Measurements from ENCODE around the gene IMPG2. TPM values are rescaled to one million over a fixed set of nuclear protein-coding genes. Genes with fewer than 3 reads are reported as not detected.

The IMPG2 gene
- total and polyA plus RNA-seq, 2 donors = 0.23 to 0.52 TPM

GRCh38 chr3:101204246-101204645, 116.1 kb downstream of the IMPG2 start:
- H3K36me3 ChIP-seq (ENCODE audit: control insufficient read depth in 2 of 2, insufficient read depth in 2 of 2, low read length in 1 of 2) = no peaks in the 10 kb centered on the region
- no peaks in the 10 kb centered on the region for H3K9me3 ChIP-seq (ENCODE audit: control insufficient read depth in 2 of 2, insufficient read depth in 1 of 2, low read length in 1 of 2)
- H3K4me1 ChIP-seq (ENCODE audit: control insufficient read depth in 2 of 2, insufficient read depth in 2 of 2, low read length in 2 of 2) = no peaks in the 10 kb centered on the region
- no peak overlapping the region for H3K27ac ChIP-seq (ENCODE audit: low read depth in 1 of 2, low read length in 1 of 2)
- 92% methylated on average over 2 of the region's 2 CpGs for WGBS
- no peak overlapping the region for H3K4me3 ChIP-seq (ENCODE audit: low read length in 2 of 2)
- H3K27me3 ChIP-seq (ENCODE audit: control insufficient read depth in 2 of 2, insufficient read depth in 1 of 2, low read length in 1 of 2) = no peaks in the 10 kb centered on the region
- DNase-seq (ENCODE audit: low read depth in 6 of 9, low spot score in 9 of 9) = no peak

GRCh38 chr3:101203411-101203810, 117.0 kb downstream of the IMPG2 start:
- WGBS = 59% methylated on average over 5 of the region's 5 CpGs
- no peaks in the 10 kb centered on the region for H3K4me1 ChIP-seq (ENCODE audit: control insufficient read depth in 2 of 2, insufficient read depth in 2 of 2, low read length in 2 of 2)

GRCh38 chr3:101202640-101203039, 117.7 kb downstream of the IMPG2 start:
- H3K4me3 ChIP-seq (ENCODE audit: low read length in 2 of 2) = no peak overlapping the region
- no peaks in the 10 kb centered on the region for H3K4me1 ChIP-seq (ENCODE audit: control insufficient read depth in 2 of 2, insufficient read depth in 2 of 2, low read length in 2 of 2)
- no peaks in the 10 kb centered on the region for H3K9me3 ChIP-seq (ENCODE audit: control insufficient read depth in 2 of 2, insufficient read depth in 1 of 2, low read length in 1 of 2)
- WGBS = 4% methylated on average over 1 of the region's 1 CpG
- no peaks in the 10 kb centered on the region for H3K36me3 ChIP-seq (ENCODE audit: control insufficient read depth in 2 of 2, insufficient read depth in 2 of 2, low read length in 1 of 2)
- H3K27ac ChIP-seq (ENCODE audit: low read depth in 1 of 2, low read length in 1 of 2) = no peak overlapping the region
- no peaks in the 10 kb centered on the region for H3K27me3 ChIP-seq (ENCODE audit: control insufficient read depth in 2 of 2, insufficient read depth in 1 of 2, low read length in 1 of 2)
- no peak for DNase-seq (ENCODE audit: low read depth in 6 of 9, low spot score in 9 of 9)

More at GRCh38 chr3:101203411-101203810, 117.0 kb downstream of the IMPG2 start:
- Histone ChIP-seq H3K4me3 (ENCODE audit: low read length in 2 of 2) (no peak overlapping the region), H3K27me3 (ENCODE audit: control insufficient read depth in 2 of 2, insufficient read depth in 1 of 2, low read length in 1 of 2) (no peaks in the 10 kb centered on the region), H3K27ac (ENCODE audit: low read depth in 1 of 2, low read length in 1 of 2) (no peak overlapping the region), H3K36me3 (ENCODE audit: control insufficient read depth in 2 of 2, insufficient read depth in 2 of 2, low read length in 1 of 2) (no peaks in the 10 kb centered on the region), H3K9me3 (ENCODE audit: control insufficient read depth in 2 of 2, insufficient read depth in 1 of 2, low read length in 1 of 2) (no peaks in the 10 kb centered on the region)
- no peak for DNase-seq (ENCODE audit: low read depth in 6 of 9, low spot score in 9 of 9)

- H3K27me3 ChIP-seq (ENCODE audit: control insufficient read depth in 2 of 2, insufficient read depth in 1 of 2, low read length in 1 of 2) = no peaks in the 10 kb centered on the region
- no peaks in the 10 kb centered on the region for H3K4me1 ChIP-seq (ENCODE audit: control insufficient read depth in 2 of 2, insufficient read depth in 2 of 2, low read length in 2 of 2)
- DNase-seq (ENCODE audit: low read depth in 6 of 9, low spot score in 9 of 9) = peak in 1 of 9 donors; percentile 7
- H3K27ac ChIP-seq (ENCODE audit: low read depth in 1 of 2, low read length in 1 of 2) = no peak overlapping the region
- no peaks in the 10 kb centered on the region for H3K36me3 ChIP-seq (ENCODE audit: control insufficient read depth in 2 of 2, insufficient read depth in 2 of 2, low read length in 1 of 2)
- H3K4me3 ChIP-seq (ENCODE audit: low read length in 2 of 2) = no peak overlapping the region
- 35% methylated on average over 3 of the region's 3 CpGs for WGBS
- no peaks in the 10 kb centered on the region for H3K9me3 ChIP-seq (ENCODE audit: control insufficient read depth in 2 of 2, insufficient read depth in 1 of 2, low read length in 1 of 2)
Observed at GRCh38 chr3:101200461-101200860, 119.9 kb downstream of the IMPG2 start.

- 84% methylated on average over 6 of the region's 6 CpGs for WGBS
- no peaks in the 10 kb centered on the region for H3K36me3 ChIP-seq (ENCODE audit: control insufficient read depth in 2 of 2, insufficient read depth in 2 of 2, low read length in 1 of 2)
- no peak overlapping the region for H3K27ac ChIP-seq (ENCODE audit: low read depth in 1 of 2, low read length in 1 of 2)
- no peaks in the 10 kb centered on the region for H3K27me3 ChIP-seq (ENCODE audit: control insufficient read depth in 2 of 2, insufficient read depth in 1 of 2, low read length in 1 of 2)
- no peaks in the 10 kb centered on the region for H3K9me3 ChIP-seq (ENCODE audit: control insufficient read depth in 2 of 2, insufficient read depth in 1 of 2, low read length in 1 of 2)
- H3K4me1 ChIP-seq (ENCODE audit: control insufficient read depth in 2 of 2, insufficient read depth in 2 of 2, low read length in 2 of 2) = no peaks in the 10 kb centered on the region
- no peak overlapping the region for H3K4me3 ChIP-seq (ENCODE audit: low read length in 2 of 2)
- DNase-seq (ENCODE audit: low read depth in 6 of 9, low spot score in 9 of 9) = no peak
Observed at GRCh38 chr3:101195951-101196713, 124.2 kb downstream of the IMPG2 start.

GRCh38 chr3:101194392-101194791, 126.0 kb downstream of the IMPG2 start:
- DNase-seq (ENCODE audit: low read depth in 6 of 9, low spot score in 9 of 9) = no peak
- Histone ChIP-seq H3K27ac (ENCODE audit: low read depth in 1 of 2, low read length in 1 of 2) (no peak overlapping the region), H3K27me3 (ENCODE audit: control insufficient read depth in 2 of 2, insufficient read depth in 1 of 2, low read length in 1 of 2) (no peaks in the 10 kb centered on the region), H3K4me1 (ENCODE audit: control insufficient read depth in 2 of 2, insufficient read depth in 2 of 2, low read length in 2 of 2) (no peaks in the 10 kb centered on the region), H3K9me3 (ENCODE audit: control insufficient read depth in 2 of 2, insufficient read depth in 1 of 2, low read length in 1 of 2) (no peaks in the 10 kb centered on the region), H3K4me3 (ENCODE audit: low read length in 2 of 2) (no peak overlapping the region), H3K36me3 (ENCODE audit: control insufficient read depth in 2 of 2, insufficient read depth in 2 of 2, low read length in 1 of 2) (no peaks in the 10 kb centered on the region)
- 80% methylated on average over 3 of the region's 3 CpGs for WGBS

GRCh38 chr3:101193957-101194356, 126.4 kb downstream of the IMPG2 start:
- no peak for DNase-seq (ENCODE audit: low read depth in 6 of 9, low spot score in 9 of 9)
- WGBS = 92% methylated on average over 3 of the region's 3 CpGs
- Histone ChIP-seq H3K27me3 (ENCODE audit: control insufficient read depth in 2 of 2, insufficient read depth in 1 of 2, low read length in 1 of 2) (no peaks in the 10 kb centered on the region), H3K9me3 (ENCODE audit: control insufficient read depth in 2 of 2, insufficient read depth in 1 of 2, low read length in 1 of 2) (no peaks in the 10 kb centered on the region), H3K27ac (ENCODE audit: low read depth in 1 of 2, low read length in 1 of 2) (no peak overlapping the region), H3K36me3 (ENCODE audit: control insufficient read depth in 2 of 2, insufficient read depth in 2 of 2, low read length in 1 of 2) (no peaks in the 10 kb centered on the region), H3K4me1 (ENCODE audit: control insufficient read depth in 2 of 2, insufficient read depth in 2 of 2, low read length in 2 of 2) (no peaks in the 10 kb centered on the region), H3K4me3 (ENCODE audit: low read length in 2 of 2) (no peak overlapping the region)

- Histone ChIP-seq H3K27ac (ENCODE audit: low read depth in 1 of 2, low read length in 1 of 2) (no peak overlapping the region), H3K9me3 (ENCODE audit: control insufficient read depth in 2 of 2, insufficient read depth in 1 of 2, low read length in 1 of 2) (no peaks in the 10 kb centered on the region), H3K4me3 (ENCODE audit: low read length in 2 of 2) (no peak overlapping the region), H3K36me3 (ENCODE audit: control insufficient read depth in 2 of 2, insufficient read depth in 2 of 2, low read length in 1 of 2) (no peaks in the 10 kb centered on the region), H3K4me1 (ENCODE audit: control insufficient read depth in 2 of 2, insufficient read depth in 2 of 2, low read length in 2 of 2) (no peaks in the 10 kb centered on the region), H3K27me3 (ENCODE audit: control insufficient read depth in 2 of 2, insufficient read depth in 1 of 2, low read length in 1 of 2) (no peaks in the 10 kb centered on the region)
- WGBS = 98% methylated on average over 2 of the region's 2 CpGs
- no peak for DNase-seq (ENCODE audit: low read depth in 6 of 9, low spot score in 9 of 9)
Observed at GRCh38 chr3:101189796-101190195, 130.6 kb downstream of the IMPG2 start.

- DNase-seq (ENCODE audit: low read depth in 6 of 9, low spot score in 9 of 9) = no peak
- H3K4me1 ChIP-seq (ENCODE audit: control insufficient read depth in 2 of 2, insufficient read depth in 2 of 2, low read length in 2 of 2) = no peaks in the 10 kb centered on the region
- no peak overlapping the region for H3K27ac ChIP-seq (ENCODE audit: low read depth in 1 of 2, low read length in 1 of 2)
- no peaks in the 10 kb centered on the region for H3K9me3 ChIP-seq (ENCODE audit: control insufficient read depth in 2 of 2, insufficient read depth in 1 of 2, low read length in 1 of 2)
- WGBS = 97% methylated on average over 2 of the region's 2 CpGs
- H3K36me3 ChIP-seq (ENCODE audit: control insufficient read depth in 2 of 2, insufficient read depth in 2 of 2, low read length in 1 of 2) = no peaks in the 10 kb centered on the region
- H3K27me3 ChIP-seq (ENCODE audit: control insufficient read depth in 2 of 2, insufficient read depth in 1 of 2, low read length in 1 of 2) = no peaks in the 10 kb centered on the region
- H3K4me3 ChIP-seq (ENCODE audit: low read length in 2 of 2) = no peak overlapping the region
Observed at GRCh38 chr3:101189176-101189575, 131.2 kb downstream of the IMPG2 start.

Data from thymus (tissue), 11 donors.